GM12873 (cell line): Measurements from ENCODE around the gene NANOGP8.

Experiments used
- CTCF ChIP-seq: IDR thresholded peaks from 2 replicates; pipeline ENCODE4 v1.5.1; 2012; ENCODE audit warnings: low read depth, mild to moderate bottlenecking, moderate library complexity, low read length, control low read depth; ENCODE audit not compliant: insufficient read depth; ENCODE audit errors: missing control alignments

The NANOGP8 gene

DNA sequence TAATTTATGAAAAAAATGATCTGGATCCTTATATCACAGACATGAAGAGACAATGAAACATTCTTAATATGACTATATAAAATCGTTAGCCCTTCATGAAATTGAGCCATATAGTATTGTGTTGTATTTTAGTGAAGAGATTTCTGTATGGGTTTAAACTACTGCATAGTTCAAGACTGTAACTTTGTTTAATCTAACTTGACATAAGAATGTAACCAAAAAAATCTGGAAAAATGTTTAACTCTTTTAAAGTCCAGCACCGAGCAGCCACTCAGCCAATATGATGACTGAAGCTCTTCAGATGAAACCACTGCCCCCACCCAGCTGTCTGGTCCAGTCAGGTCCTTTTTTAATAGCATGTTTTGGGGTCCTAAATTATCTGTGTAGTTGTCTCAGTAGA is 4.9 kb downstream of the NANOGP8 start:
- TF ChIP-seq CTCF = no peak

DNA sequence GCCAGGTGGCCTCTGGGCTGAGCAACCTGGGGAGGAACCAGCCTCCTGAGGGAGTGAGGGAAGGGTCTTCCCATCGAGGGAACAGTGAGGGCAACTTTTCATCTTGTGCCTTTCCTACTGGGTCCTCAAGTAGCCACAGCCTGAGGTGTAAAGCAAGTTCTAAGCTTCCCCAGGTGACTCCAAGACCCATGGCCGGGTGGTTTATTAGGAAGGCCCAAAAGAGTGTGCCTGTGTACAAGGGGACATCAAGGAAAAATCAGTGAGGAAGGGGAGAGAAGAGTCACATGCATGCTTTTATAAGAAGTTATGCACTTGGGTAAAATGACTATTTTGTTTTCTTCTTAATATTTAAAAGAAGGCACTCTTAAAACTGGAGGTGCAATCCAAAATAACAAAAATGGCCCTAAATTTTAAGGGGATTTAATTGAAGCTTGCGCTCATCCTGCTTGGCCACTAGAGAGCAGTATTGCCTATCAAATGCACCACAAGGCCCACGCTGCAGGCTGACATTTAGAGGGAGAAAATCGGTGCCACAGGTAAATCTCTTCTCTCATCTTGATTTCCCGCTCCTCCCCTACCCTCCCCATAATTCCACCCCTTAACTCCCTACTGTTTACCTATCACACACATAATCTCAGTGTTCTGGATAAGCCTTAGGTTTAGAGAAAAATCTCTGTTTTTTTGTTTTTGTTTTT is 6.7 kb downstream of the NANOGP8 start:
- TF ChIP-seq CTCF = peak; percentile 81

GRCh38 chr15:35071106-35071505 is 14.0 kb downstream of the NANOGP8 start:
- TF ChIP-seq CTCF = no peak

GRCh38 chr15:35068846-35069475 is 16.1 kb downstream of the NANOGP8 start:
- no peak for TF ChIP-seq CTCF

- no peak for TF ChIP-seq CTCF
These were observed 17.4 kb downstream of the NANOGP8 start for GRCh38 chr15:35067496-35068347.

DNA sequence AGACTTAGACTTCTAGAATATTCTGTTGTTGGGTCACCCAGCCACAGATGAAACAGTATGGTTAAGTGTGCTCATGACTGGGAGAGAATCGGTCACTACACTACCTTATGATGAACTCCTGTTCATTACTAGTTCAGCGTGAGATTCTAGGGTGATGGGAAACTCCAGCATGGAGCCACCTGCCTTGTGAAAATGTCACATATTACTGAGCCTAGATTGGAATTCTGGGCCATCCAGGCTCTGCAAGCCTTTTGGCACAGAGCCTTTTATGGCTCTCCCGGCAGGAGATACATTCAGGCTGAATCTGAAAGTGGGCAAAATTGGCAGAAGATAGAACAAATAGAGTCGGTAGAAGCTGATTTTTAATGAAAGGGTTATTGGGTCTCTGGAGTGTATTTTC is 19.0 kb downstream of the NANOGP8 start:
- TF ChIP-seq CTCF = no peak

- TF ChIP-seq CTCF = no peak
These were observed 20.4 kb downstream of the NANOGP8 start for GRCh38 chr15:35064576-35065190.
